Naive thymus-derived CD4-positive, alpha-beta T cell (primary cell): ENCODE results near the gene CTAGE4. TPM values are rescaled to one million over a fixed set of nuclear protein-coding genes. Genes with fewer than 3 reads are reported as not detected.
A peak's percentile ranks its signal among the peaks of the same experiment; 100 is the strongest.
"Not testable (repeated sequence)": the region's sequence is repeated elsewhere in the genome, so short reads cannot be mapped to it uniquely, and the experiment has no call there.

Source experiments
- ATAC-seq: fragments of 150-1000 bp; cut with Tn5 transposase; 2 replicates; pipeline ENCODE4 v1.10.0; 2021; ENCODE audit warnings: mild to moderate bottlenecking, moderate library complexity
- CTCF ChIA-PET: fragments of 350-600 bp; sonication (Branson Sonifier 250); formaldehyde crosslinking; loops from one replicate; lab custom pipeline; 2021; ENCODE audit warnings: antibody characterized with exemption; lab: Charles Lee
- POLR2A ChIA-PET: fragments of 350-600 bp; sonication (Branson Sonifier 250); formaldehyde crosslinking; loops from one replicate; lab custom pipeline; 2021; ENCODE audit warnings: antibody characterized with exemption, inconsistent platforms; lab: Charles Lee
- DNase-seq, 9 donors: peaks; one replicate each; pipeline versions ENCODE4 v3.0.0 to v3.0.0-alpha.2; 2020 to 2022; ENCODE audit warnings: mixed read lengths in 1 of 9
- H3K27ac ChIP-seq: one replicate; pipeline ENCODE4 v1.7.0; 2013; ENCODE audit warnings: mild to moderate bottlenecking, low read depth, low read length, moderate library complexity
- H3K27me3 ChIP-seq, 2 donors: one replicate each; pipeline ENCODE4 v1.7.0; 2013; ENCODE audit warnings: low read length in 2 of 2, mild to moderate bottlenecking in 2 of 2, moderate library complexity in 2 of 2; ENCODE audit not compliant: control insufficient read depth in 2 of 2, insufficient read depth in 2 of 2
- H3K36me3 ChIP-seq, 3 experiments: 1 replicate in 2 of 3; 2 replicates in 1 of 3; pipeline ENCODE4 v1.7.0; 2013; ENCODE audit warnings: low read length in 3 of 3, mild to moderate bottlenecking in 3 of 3, moderate library complexity in 1 of 3; ENCODE audit not compliant: insufficient read depth in 3 of 3, control insufficient read depth in 2 of 3
- H3K4me1 ChIP-seq, 2 donors: one replicate each; pipeline ENCODE4 v1.7.0; 2013; ENCODE audit warnings: low read length in 2 of 2, mild to moderate bottlenecking in 2 of 2, moderate library complexity in 1 of 2; ENCODE audit not compliant: control insufficient read depth in 2 of 2, insufficient read depth in 2 of 2
- H3K4me3 ChIP-seq: 2 replicates; pipeline ENCODE4 v1.7.0; 2013; ENCODE audit warnings: mild to moderate bottlenecking, low read length
- H3K9me3 ChIP-seq, 3 experiments: 1 replicate in 2 of 3; 2 replicates in 1 of 3; pipeline ENCODE4 v1.7.0; 2013; ENCODE audit warnings: low read length in 3 of 3; ENCODE audit not compliant: control insufficient read depth in 2 of 3
- H3K27ac Mint-ChIP-seq, 9 donors: one replicate each; pipeline ENCODE4 v1.8.0; 2020 to 2022; ENCODE audit warnings: mixed read lengths in 9 of 9, mild to moderate bottlenecking in 8 of 9, moderate library complexity in 5 of 9, inconsistent platforms in 2 of 9
- H3K27me3 Mint-ChIP-seq, 5 donors: one replicate each; pipeline ENCODE4 v1.8.0; 2021 to 2022; ENCODE audit warnings: mixed read lengths in 5 of 5, mild to moderate bottlenecking in 1 of 5
- H3K36me3 Mint-ChIP-seq, 5 donors: one replicate each; pipeline ENCODE4 v1.8.0; 2020 to 2022; ENCODE audit warnings: mixed read lengths in 5 of 5, mild to moderate bottlenecking in 3 of 5, inconsistent platforms in 1 of 5
- H3K4me1 Mint-ChIP-seq, 7 donors: one replicate each; pipeline ENCODE4 v1.8.0; 2020 to 2022; ENCODE audit warnings: mixed read lengths in 7 of 7, mild to moderate bottlenecking in 3 of 7, inconsistent platforms in 1 of 7
- H3K4me3 Mint-ChIP-seq, 10 donors: one replicate each; pipeline ENCODE4 v1.8.0; 2020 to 2022; ENCODE audit warnings: mild to moderate bottlenecking in 10 of 10, mixed read lengths in 10 of 10, moderate library complexity in 6 of 10, inconsistent platforms in 2 of 10
- H3K9me3 Mint-ChIP-seq, 11 donors: one replicate each; pipeline ENCODE4 v1.8.0; 2020 to 2022; ENCODE audit warnings: mixed read lengths in 11 of 11, mild to moderate bottlenecking in 4 of 11, inconsistent platforms in 1 of 11, moderate library complexity in 1 of 11
- intact Hi-C, 2 donors: fragments of 100-400 bp; cut with micrococcal nuclease; formaldehyde crosslinking; loops; one replicate each; pipeline ENCODE4 v1.15.1; 2023
- polyA plus RNA-seq, 2 donors: library from polyadenylated mRNA; unstranded; fragments of 300-500 nt; fragmentation: Illumina TruSeq; gene quantifications; one replicate each; pipeline ENCODE4 v1.2.3, GENCODE V29; 2021
- total RNA-seq, 6 experiments: library from RNA in 5 of 6; stranded (reverse) in 5 of 6; gene quantifications; 1 replicate in 5 of 6; 2 replicates in 1 of 6; pipeline ENCODE4 v1.2.3 and lab custom pipeline; 2021 to 2026

CTAGE4 gene
- total and polyA plus RNA-seq, 7 experiments from 2014 or later = 0.29 to 6.0 (median 1.7) TPM; not detected in 2

- H3K4me3 ChIP-seq, H3K4me3 Mint-ChIP-seq, H3K9me3 ChIP-seq, H3K27ac ChIP-seq, H3K27me3 ChIP-seq, H3K4me1 Mint-ChIP-seq, intact Hi-C loops, H3K27ac Mint-ChIP-seq, ATAC-seq, H3K4me1 ChIP-seq, CTCF ChIA-PET, H3K9me3 Mint-ChIP-seq, DNase-seq, POLR2A ChIA-PET, H3K36me3 Mint-ChIP-seq, H3K36me3 ChIP-seq, H3K27me3 Mint-ChIP-seq: not testable (repeated sequence)
Measured at GRCh38 chr7:144187848-144188247, 4.6 kb downstream of the CTAGE4 start.

GRCh38 chr7:144188578-144189171 is 5.4 kb downstream of the CTAGE4 start:
- H3K27me3 ChIP-seq, intact Hi-C loops, H3K36me3 ChIP-seq, H3K36me3 Mint-ChIP-seq, H3K4me1 Mint-ChIP-seq, CTCF ChIA-PET, H3K4me3 ChIP-seq, H3K27me3 Mint-ChIP-seq, DNase-seq, H3K9me3 Mint-ChIP-seq, POLR2A ChIA-PET, H3K27ac Mint-ChIP-seq, H3K4me3 Mint-ChIP-seq, H3K4me1 ChIP-seq, H3K9me3 ChIP-seq, H3K27ac ChIP-seq: not testable (repeated sequence)
- peak; percentile 21 for ATAC-seq

GRCh38 chr7:144193782-144194181 is 10.5 kb downstream of the CTAGE4 start:
- H3K4me3 ChIP-seq, H3K4me1 Mint-ChIP-seq, H3K27me3 ChIP-seq, H3K27me3 Mint-ChIP-seq, H3K27ac ChIP-seq, intact Hi-C loops, H3K9me3 Mint-ChIP-seq, H3K36me3 ChIP-seq, CTCF ChIA-PET, H3K9me3 ChIP-seq, H3K36me3 Mint-ChIP-seq, H3K4me1 ChIP-seq, DNase-seq, H3K27ac Mint-ChIP-seq, POLR2A ChIA-PET, H3K4me3 Mint-ChIP-seq: not testable (repeated sequence)
- peak; percentile 12 for ATAC-seq

GRCh38 chr7:144194453-144194852 is 11.2 kb downstream of the CTAGE4 start:
- ATAC-seq = peak; percentile 23
- intact Hi-C loops, H3K27me3 ChIP-seq, H3K9me3 ChIP-seq, H3K4me1 ChIP-seq, H3K4me1 Mint-ChIP-seq, H3K36me3 ChIP-seq, CTCF ChIA-PET, H3K9me3 Mint-ChIP-seq, H3K27me3 Mint-ChIP-seq, H3K4me3 Mint-ChIP-seq, H3K27ac Mint-ChIP-seq, H3K27ac ChIP-seq, POLR2A ChIA-PET, H3K4me3 ChIP-seq, H3K36me3 Mint-ChIP-seq, DNase-seq: not testable (repeated sequence)

GRCh38 chr7:144195212-144195872 is 12.1 kb downstream of the CTAGE4 start, which contains the start of gene ARHGEF35:
Gene ARHGEF35, minus strand, starts transcription at chr7:144195833. Its CDS starts 7,450 bp downstream, at chr7:144188383.
- peak within 1 kb of the TSS in 6 of 10 donors; percentile 25 to 84 (median 68) for H3K4me3 Mint-ChIP-seq
- H3K27me3 Mint-ChIP-seq, H3K36me3 ChIP-seq, H3K27me3 ChIP-seq, H3K4me1 ChIP-seq, H3K27ac ChIP-seq, H3K4me3 ChIP-seq, H3K9me3 Mint-ChIP-seq, intact Hi-C loops, CTCF ChIA-PET, POLR2A ChIA-PET, H3K9me3 ChIP-seq, H3K36me3 Mint-ChIP-seq: not testable (repeated sequence)
- H3K27ac Mint-ChIP-seq = peak within 1 kb of the TSS in 4 of 9 donors; percentile 51 to 84 (median 76)
- ATAC-seq = peak; percentile 67
- peaks cover 0 to 10% (median 9%) of the 10 kb centered on the region in 7 donors for H3K4me1 Mint-ChIP-seq
- peak in 1 of 9 donors; percentile 8 for DNase-seq

- CTCF ChIA-PET, H3K27ac ChIP-seq, DNase-seq, ATAC-seq, H3K27me3 ChIP-seq, intact Hi-C loops, H3K4me1 ChIP-seq, H3K9me3 ChIP-seq, H3K4me3 ChIP-seq, H3K36me3 Mint-ChIP-seq, H3K9me3 Mint-ChIP-seq, H3K27me3 Mint-ChIP-seq, H3K27ac Mint-ChIP-seq, H3K36me3 ChIP-seq, POLR2A ChIA-PET, H3K4me3 Mint-ChIP-seq: not testable (repeated sequence)
- peaks cover 0 to 10% (median 9%) of the 10 kb centered on the region in 7 donors for H3K4me1 Mint-ChIP-seq
Measured at GRCh38 chr7:144198934-144199333, 15.7 kb downstream of the CTAGE4 start.

- H3K27ac Mint-ChIP-seq = not testable (repeated sequence)
- peaks cover 0 to 10% (median 6%) of the 10 kb centered on the region in 7 donors for H3K4me1 Mint-ChIP-seq
Measured at GRCh38 chr7:144201978-144202377, 18.7 kb downstream of the CTAGE4 start.

More at GRCh38 chr7:144201978-144202377, 18.7 kb downstream of the CTAGE4 start:
- H3K27ac ChIP-seq, H3K36me3 Mint-ChIP-seq, H3K4me1 ChIP-seq, intact Hi-C loops, H3K4me3 ChIP-seq, CTCF ChIA-PET, H3K9me3 Mint-ChIP-seq, POLR2A ChIA-PET, H3K9me3 ChIP-seq, H3K4me3 Mint-ChIP-seq, H3K27me3 ChIP-seq, H3K27me3 Mint-ChIP-seq, DNase-seq, H3K36me3 ChIP-seq: not testable (repeated sequence)
- peak; percentile 54 for ATAC-seq
